WI38 (cell line): ENCODE measurements around the gene CRYAA.

Source experiments
- H3K4me3 ChIP-seq: 2 replicates; pipeline ENCODE4 v1.5.1; 2011; ENCODE audit warnings: low read depth, mild to moderate bottlenecking, control low read depth, low read length
- TF ChIP-seq, protein P1 (sequence below): IDR thresholded peaks from 2 replicates; pipeline ENCODE4 v1.5.1; 2012; ENCODE audit warnings: low read depth, mild to moderate bottlenecking, control low read depth, low read length

CRYAA gene

DNA sequence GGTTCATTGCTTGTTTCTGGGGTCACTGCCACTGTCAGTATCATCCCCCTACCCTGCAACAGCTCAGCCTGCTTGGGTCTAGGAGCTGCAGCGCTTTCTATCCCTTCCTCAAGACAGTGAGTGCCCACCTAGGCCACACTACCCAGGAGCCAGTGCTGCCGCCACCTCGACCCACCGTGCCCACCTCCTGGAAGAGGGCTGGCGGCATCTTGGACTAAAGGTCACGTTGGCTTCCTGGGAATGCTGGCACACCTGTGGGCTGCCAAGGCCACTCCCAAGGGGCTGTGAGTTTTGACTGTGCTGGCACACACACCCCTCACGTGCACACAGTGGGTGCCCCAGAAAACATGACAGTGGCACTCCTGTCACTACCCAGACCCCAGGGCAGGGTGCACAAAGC is 22.1 kb downstream of the CRYAA start:
- H3K4me3 ChIP-seq: no peak overlapping the region
- TF ChIP-seq, protein P1, sequence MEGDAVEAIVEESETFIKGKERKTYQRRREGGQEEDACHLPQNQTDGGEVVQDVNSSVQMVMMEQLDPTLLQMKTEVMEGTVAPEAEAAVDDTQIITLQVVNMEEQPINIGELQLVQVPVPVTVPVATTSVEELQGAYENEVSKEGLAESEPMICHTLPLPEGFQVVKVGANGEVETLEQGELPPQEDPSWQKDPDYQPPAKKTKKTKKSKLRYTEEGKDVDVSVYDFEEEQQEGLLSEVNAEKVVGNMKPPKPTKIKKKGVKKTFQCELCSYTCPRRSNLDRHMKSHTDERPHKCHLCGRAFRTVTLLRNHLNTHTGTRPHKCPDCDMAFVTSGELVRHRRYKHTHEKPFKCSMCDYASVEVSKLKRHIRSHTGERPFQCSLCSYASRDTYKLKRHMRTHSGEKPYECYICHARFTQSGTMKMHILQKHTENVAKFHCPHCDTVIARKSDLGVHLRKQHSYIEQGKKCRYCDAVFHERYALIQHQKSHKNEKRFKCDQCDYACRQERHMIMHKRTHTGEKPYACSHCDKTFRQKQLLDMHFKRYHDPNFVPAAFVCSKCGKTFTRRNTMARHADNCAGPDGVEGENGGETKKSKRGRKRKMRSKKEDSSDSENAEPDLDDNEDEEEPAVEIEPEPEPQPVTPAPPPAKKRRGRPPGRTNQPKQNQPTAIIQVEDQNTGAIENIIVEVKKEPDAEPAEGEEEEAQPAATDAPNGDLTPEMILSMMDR: no peak

DNA sequence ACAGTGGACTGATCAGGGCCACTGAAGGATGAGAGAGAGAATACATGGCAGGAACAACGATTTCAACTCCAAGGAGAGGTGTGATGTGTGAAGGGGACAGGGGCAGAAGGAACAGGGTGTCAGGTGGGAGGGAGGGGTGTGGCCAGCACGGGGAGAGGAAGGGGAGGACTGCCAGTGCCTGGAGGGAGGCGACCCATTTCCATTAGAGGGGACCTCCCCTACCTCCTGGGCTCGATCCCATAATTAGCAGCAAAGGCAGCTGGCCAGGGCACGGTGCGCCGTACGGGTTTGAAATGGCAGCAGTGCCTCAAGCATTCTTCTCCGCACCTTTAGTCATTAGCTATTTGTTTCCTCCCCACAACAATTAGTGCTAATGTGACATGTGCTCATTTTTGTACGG is 22.7 kb downstream of the CRYAA start:
- TF ChIP-seq, protein P1: no peak
- H3K4me3 ChIP-seq: no peak overlapping the region

DNA sequence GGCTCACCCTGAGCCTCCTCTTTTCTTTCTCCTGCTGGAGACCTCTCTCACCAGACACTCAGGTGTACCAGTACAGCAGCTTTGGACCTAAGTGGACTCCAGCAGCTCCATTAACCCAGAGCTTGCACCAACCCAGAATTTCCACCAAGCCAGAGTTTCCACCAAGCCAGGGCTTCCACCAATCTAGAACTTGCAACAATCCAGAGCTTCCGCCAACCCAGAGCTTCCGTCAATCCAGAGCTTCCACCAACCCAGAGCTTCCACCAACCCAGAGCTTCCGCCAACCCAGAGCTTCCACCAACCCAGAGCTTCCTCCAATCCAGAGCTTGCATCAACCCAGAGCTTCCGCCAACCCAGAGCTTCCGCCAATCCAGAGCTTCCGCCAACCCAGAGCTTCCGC is 23.2 kb downstream of the CRYAA start:
- TF ChIP-seq, protein P1: no peak
- H3K4me3 ChIP-seq: no peak overlapping the region

DNA sequence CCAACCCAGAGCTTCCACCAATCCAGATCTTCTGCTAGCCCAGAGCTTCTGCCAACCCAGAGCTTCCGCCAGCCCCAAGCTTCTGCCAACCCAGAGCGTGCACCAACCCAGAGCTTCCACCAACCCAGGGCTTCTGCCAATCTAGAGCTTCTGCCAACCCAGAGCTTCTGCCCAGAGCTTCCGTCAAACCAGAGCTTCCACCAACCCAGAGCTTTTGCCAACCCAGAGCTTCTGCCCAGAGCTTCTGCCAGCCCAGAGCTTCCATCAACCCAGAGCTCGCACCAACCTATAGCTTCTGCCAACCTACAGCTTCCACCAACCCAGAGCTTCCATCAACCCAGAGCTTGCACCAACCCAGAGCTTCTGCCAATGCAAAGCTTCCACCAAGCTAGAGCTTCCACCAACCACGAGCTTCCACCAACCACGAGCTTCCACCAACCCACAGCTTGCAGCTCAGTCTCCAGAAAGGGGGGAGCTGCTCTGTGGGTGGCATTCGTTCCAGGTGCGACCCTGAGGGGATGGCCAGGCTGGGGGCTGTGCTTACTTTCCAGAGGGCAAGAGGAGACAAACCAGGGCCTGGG is 23.8 kb downstream of the CRYAA start:
- no peak overlapping the region for H3K4me3 ChIP-seq
- TF ChIP-seq, protein P1: no peak

DNA sequence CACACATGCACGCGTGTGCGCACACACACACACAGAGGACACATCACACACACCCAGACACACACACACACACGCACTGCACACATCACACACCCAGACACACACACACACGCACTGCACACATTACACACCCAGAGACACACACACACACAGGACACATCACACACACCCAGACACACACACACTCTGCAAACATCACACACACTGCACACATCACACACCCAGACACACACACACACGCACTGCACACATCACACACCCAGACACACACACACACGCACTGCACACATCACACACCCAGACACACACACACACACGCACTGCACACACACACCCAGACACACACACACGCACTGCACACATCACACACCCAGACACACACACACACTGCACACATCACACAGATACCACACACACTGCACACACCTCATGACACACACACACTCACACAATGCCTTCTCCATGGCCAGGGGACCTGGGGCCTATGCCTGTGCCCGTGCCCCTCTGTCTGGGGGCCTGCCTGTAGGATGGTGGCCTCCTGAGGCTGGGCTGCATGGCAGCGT is 24.4 kb downstream of the CRYAA start:
- no peak overlapping the region for H3K4me3 ChIP-seq
- TF ChIP-seq, protein P1: no peak

DNA sequence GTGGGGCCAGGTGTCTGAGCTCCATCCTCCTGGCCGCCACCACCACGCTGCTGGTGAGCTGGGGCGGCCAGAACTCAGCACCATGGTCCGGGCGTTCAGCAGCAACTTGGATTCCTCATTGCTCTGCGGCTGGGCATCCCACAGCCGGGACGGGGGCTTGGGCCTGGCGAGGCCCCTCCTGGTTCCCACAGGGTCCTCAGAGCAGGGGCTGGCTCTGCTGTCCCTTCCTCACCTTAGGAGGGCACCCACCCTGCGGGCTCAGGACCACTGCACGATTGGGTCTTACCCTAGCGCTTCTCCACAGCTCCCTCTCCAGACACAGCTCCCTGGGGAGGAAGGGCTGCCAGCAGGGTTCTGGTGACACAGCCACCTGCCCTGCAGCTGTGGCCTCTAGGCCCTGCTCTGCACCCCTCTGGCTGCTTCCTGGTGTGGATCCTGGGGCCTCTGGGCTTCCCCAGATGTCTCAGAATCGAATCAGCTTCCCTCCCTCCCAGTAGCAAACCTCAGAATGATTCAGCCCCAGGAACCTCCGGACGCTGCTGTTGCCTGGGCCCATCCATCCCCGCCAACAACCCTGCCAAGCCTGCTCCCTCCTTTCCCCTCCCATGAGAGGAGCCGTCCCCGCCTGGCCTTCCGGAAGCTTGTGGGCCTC is 25.0 kb downstream of the CRYAA start:
- TF ChIP-seq, protein P1: no peak
- H3K4me3 ChIP-seq: no peak overlapping the region
